H9 (cell line): ENCODE results near the gene HTR7. TPM values are rescaled to one million over a fixed set of nuclear protein-coding genes. Genes with fewer than 3 reads are reported as not detected.

Experiments
- DNase-seq: peaks from one replicate; pipeline ENCODE4 v3.0.0-alpha.2; 2017
- H2AFZ ChIP-seq: one replicate; pipeline ENCODE4 v1.6.1; 2013; ENCODE audit warnings: mild to moderate bottlenecking, low read length, control low read depth, moderate library complexity
- H2AK5ac ChIP-seq: 2 replicates; pipeline ENCODE4 v1.6.1; 2013; ENCODE audit warnings: low read length, control low read depth, mixed read lengths; ENCODE audit not compliant: insufficient read length
- H2BK120ac ChIP-seq: one replicate; pipeline ENCODE4 v1.6.1; 2013; ENCODE audit warnings: low read depth, mild to moderate bottlenecking, low read length, control low read depth, inconsistent platforms; ENCODE audit not compliant: poor library complexity, severe bottlenecking
- H2BK12ac ChIP-seq: 2 replicates; pipeline ENCODE4 v1.6.1; 2013; ENCODE audit warnings: low read length, control low read depth, mixed read lengths, low read depth; ENCODE audit not compliant: insufficient read length
- H2BK15ac ChIP-seq: 2 replicates; pipeline ENCODE4 v1.6.1; 2013; ENCODE audit warnings: low read depth, low read length, control low read depth
- H2BK20ac ChIP-seq: one replicate; pipeline ENCODE4 v1.6.1; 2013; ENCODE audit warnings: low read depth, mild to moderate bottlenecking, low read length, control low read depth, inconsistent platforms; ENCODE audit not compliant: poor library complexity, severe bottlenecking
- H2BK5ac ChIP-seq: 2 replicates; pipeline ENCODE4 v1.6.1; 2013; ENCODE audit warnings: low read length, control low read depth, mixed read lengths; ENCODE audit not compliant: insufficient read length
- H3K14ac ChIP-seq: 2 replicates; pipeline ENCODE4 v1.6.1; 2013; ENCODE audit warnings: low read length, control low read depth; ENCODE audit not compliant: insufficient read depth
- H3K18ac ChIP-seq: 2 replicates; pipeline ENCODE4 v1.6.1; 2013; ENCODE audit warnings: low read depth, mild to moderate bottlenecking, mixed read lengths, low read length, control low read depth; ENCODE audit not compliant: insufficient read length
- H3K23ac ChIP-seq: 2 replicates; pipeline ENCODE4 v1.6.1; 2013; ENCODE audit warnings: low read length, control low read depth, mixed read lengths, low read depth; ENCODE audit not compliant: insufficient read length
- H3K23me2 ChIP-seq: 2 replicates; pipeline ENCODE4 v1.6.1; 2013; ENCODE audit warnings: low read depth, mild to moderate bottlenecking, mixed read lengths, low read length, control low read depth; ENCODE audit not compliant: insufficient read length, poor library complexity, severe bottlenecking
- H3K27ac ChIP-seq: 2 replicates; pipeline ENCODE4 v1.5.1; 2013; ENCODE audit warnings: low read length, control low read depth, mixed read lengths, low read depth; ENCODE audit not compliant: insufficient read length
- H3K27me3 ChIP-seq: 2 replicates; pipeline ENCODE4 v1.6.1; 2013; ENCODE audit warnings: low read length, control low read depth, inconsistent platforms; ENCODE audit not compliant: insufficient read depth
- H3K4ac ChIP-seq: 2 replicates; pipeline ENCODE4 v1.6.1; 2013; ENCODE audit warnings: low read depth, mild to moderate bottlenecking, control low read depth, inconsistent platforms, low read length, moderate library complexity
- H3K4me1 ChIP-seq: 2 replicates; pipeline ENCODE4 v1.6.1; 2013; ENCODE audit warnings: low read length, control low read depth, inconsistent platforms; ENCODE audit not compliant: insufficient read depth
- H3K4me2 ChIP-seq: 2 replicates; pipeline ENCODE4 v1.6.1; 2013; ENCODE audit warnings: low read length, control low read depth, mixed read lengths; ENCODE audit not compliant: insufficient read length, insufficient read depth
- H3K56ac ChIP-seq: 2 replicates; pipeline ENCODE4 v1.6.1; 2013; ENCODE audit warnings: low read depth, mild to moderate bottlenecking, mixed read lengths, low read length, control low read depth; ENCODE audit not compliant: insufficient read length
- H3K79me1 ChIP-seq: 2 replicates; pipeline ENCODE4 v1.6.1; 2013; ENCODE audit warnings: low read depth, mild to moderate bottlenecking, moderate library complexity, low read length, control low read depth, inconsistent platforms; ENCODE audit not compliant: insufficient read depth, poor library complexity, severe bottlenecking
- H3K79me2 ChIP-seq: 2 replicates; pipeline ENCODE4 v1.6.1; 2013; ENCODE audit warnings: low read length, control low read depth, inconsistent platforms; ENCODE audit not compliant: insufficient read depth
- H3K9ac ChIP-seq: 2 replicates; pipeline ENCODE4 v1.6.1; 2013; ENCODE audit warnings: low read length, control low read depth, mixed read lengths; ENCODE audit not compliant: insufficient read length; ENCODE audit errors: extremely low read depth
- H3K9me3 ChIP-seq: one replicate; pipeline ENCODE4 v1.6.1; 2013; ENCODE audit warnings: low read depth, low read length, inconsistent platforms; ENCODE audit not compliant: control insufficient read depth
- H3T11ph ChIP-seq: one replicate; pipeline ENCODE4 v1.6.1; 2013; ENCODE audit warnings: mild to moderate bottlenecking, low read length, control low read depth, inconsistent platforms
- H4K20me1 ChIP-seq: one replicate; pipeline ENCODE4 v1.6.1; 2013; ENCODE audit not compliant: control insufficient read depth, insufficient read length, insufficient read depth
- H4K5ac ChIP-seq: 2 replicates; pipeline ENCODE4 v1.6.1; 2013; ENCODE audit warnings: low read depth, mild to moderate bottlenecking, mixed read lengths, low read length, control low read depth; ENCODE audit not compliant: insufficient read length
- H4K8ac ChIP-seq: replicated peaks from 2 replicates; pipeline ENCODE4 v1.6.1; 2013; ENCODE audit warnings: low read length, control low read depth, mixed read lengths, low read depth; ENCODE audit not compliant: insufficient read length
- H4K91ac ChIP-seq: 2 replicates; pipeline ENCODE4 v1.6.1; 2013; ENCODE audit warnings: low read depth, mild to moderate bottlenecking, moderate library complexity, mixed read lengths, low read length, control low read depth; ENCODE audit not compliant: insufficient read length
- H3K27ac Mint-ChIP-seq, 3 experiments: 2 replicates in 2 of 3; 3 replicates in 1 of 3; pipeline ENCODE4 v1.8.0; 2020 to 2021; ENCODE audit warnings: mixed read lengths in 3 of 3, mild to moderate bottlenecking in 1 of 3, moderate library complexity in 1 of 3
- H3K27me3 Mint-ChIP-seq: 2 replicates; pipeline ENCODE4 v1.8.0; 2021; ENCODE audit warnings: low read depth, mild to moderate bottlenecking, moderate library complexity, mixed read lengths
- H3K36me3 Mint-ChIP-seq, 3 experiments: 2 replicates in 2 of 3; 3 replicates in 1 of 3; pipeline ENCODE4 v1.8.0; 2020 to 2021; ENCODE audit warnings: low read depth in 3 of 3, mixed read lengths in 3 of 3; ENCODE audit not compliant: insufficient read depth in 1 of 3
- H3K4me1 Mint-ChIP-seq, 2 experiments: 2 replicates each; pipeline ENCODE4 v1.8.0; 2020; ENCODE audit warnings: mixed read lengths in 2 of 2
- H3K4me3 Mint-ChIP-seq, 2 experiments: 2 replicates in 1 of 2; 3 replicates in 1 of 2; pipeline ENCODE4 v1.8.0; 2020 to 2021; ENCODE audit warnings: mild to moderate bottlenecking in 2 of 2, mixed read lengths in 2 of 2, moderate library complexity in 1 of 2
- H3K9me3 Mint-ChIP-seq, 2 experiments: 2 replicates in 1 of 2; 3 replicates in 1 of 2; pipeline ENCODE4 v1.8.0; 2020; ENCODE audit warnings: mild to moderate bottlenecking in 2 of 2, mixed read lengths in 2 of 2, moderate library complexity in 1 of 2
- CTCF ChIP-seq: fragments of 200-600 bp; sonication (generic); conservative IDR thresholded peaks from 3 replicates; pipeline ENCODE4 v1.8.0; 2021; ENCODE audit warnings: antibody characterized with exemption, mild to moderate bottlenecking
- total RNA-seq: library from RNA; stranded (reverse); gene quantifications from 2 replicates; pipeline ENCODE4 v1.2.1, GENCODE V29; 2021

HTR7 gene
- total RNA-seq, 1 experiment from 2014 or later: 21.3 TPM

DNA sequence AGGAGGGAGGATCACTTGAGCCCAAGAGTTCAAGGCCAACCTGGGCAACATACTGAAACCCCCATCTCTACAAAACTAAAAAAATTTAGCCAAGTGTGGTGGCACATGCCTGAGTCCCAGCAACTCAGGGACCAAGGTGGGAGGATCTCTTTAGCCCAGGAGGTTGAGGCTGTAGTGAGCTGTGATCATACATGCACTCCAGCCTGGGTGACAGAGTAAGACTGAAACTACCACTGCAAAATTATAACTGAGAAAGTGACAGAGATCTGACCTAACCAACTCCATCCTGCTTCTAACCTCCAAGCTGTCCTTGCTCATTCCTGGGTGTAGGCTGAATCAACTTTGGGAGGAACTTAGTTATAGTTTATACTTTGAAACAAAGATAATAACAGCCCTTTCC, 59.4 kb downstream of the HTR7 start:
- Histone ChIP-seq H4K5ac (no peak overlapping the region), H2BK12ac (no peak overlapping the region), H3T11ph (no peak overlapping the region), H3K18ac (no peak overlapping the region), H2BK15ac (no peak overlapping the region), H3K79me2 (0 out of 2 replicates have a peak, but pooled peaks cover under 1% of the 10 kb centered on the region), H3K4me2 (no peak overlapping the region), H4K8ac (no peak overlapping the region), H4K20me1 (no peaks in the 10 kb centered on the region), H2BK5ac (no peak overlapping the region), H2BK120ac (no peak overlapping the region), H2AFZ (no peak overlapping the region), H3K9me3 (peaks cover 10% of the 10 kb centered on the region), H3K9ac (no peak overlapping the region), H3K27ac (no peak overlapping the region), H3K23ac (no peak overlapping the region), H3K4ac (no peak overlapping the region), H2BK20ac (no peak overlapping the region), H3K4me1 (no peaks in the 10 kb centered on the region), H3K23me2 (no peaks in the 10 kb centered on the region), H3K56ac (no peak overlapping the region), H3K27me3 (no peaks in the 10 kb centered on the region), H3K79me1 (peaks cover 3% of the 10 kb centered on the region), H2AK5ac (no peak overlapping the region), H3K14ac (no peak overlapping the region), H4K91ac (no peak overlapping the region)
- DNase-seq: no peak
- H3K9me3 Mint-ChIP-seq: peaks cover 29 to 48% of the 10 kb centered on the region in 2 experiments
- H3K4me3 Mint-ChIP-seq: no peak overlapping the region
- H3K27me3 Mint-ChIP-seq: no peaks in the 10 kb centered on the region
- peaks cover 9 to 56% of the 10 kb centered on the region in 2 experiments; a peak in 3 of 4 replicates for H3K4me1 Mint-ChIP-seq
- H3K27ac Mint-ChIP-seq: no peak overlapping the region
- no peak for TF ChIP-seq CTCF
- H3K36me3 Mint-ChIP-seq: peaks cover 18 to 48% (median 31%) of the 10 kb centered on the region in 3 experiments
